Keratinocyte (primary cell): Measurements from ENCODE around the gene SYNE1.

Source experiments
- EZH2 ChIP-seq: IDR thresholded peaks from one replicate; pipeline ENCODE4 v1.6.1; 2012; ENCODE audit warnings: inconsistent platforms, mild to moderate bottlenecking, low read length, moderate library complexity
- TF ChIP-seq, protein P1 (sequence below), 3 experiments: IDR thresholded peaks in 1 of 3; conservative IDR thresholded peaks in 1 of 3; optimal IDR thresholded peaks in 1 of 3; 2 replicates in 2 of 3; 3 replicates in 1 of 3; pipeline versions ENCODE3 to v1.5.1; 2011; ENCODE audit warnings: low read length in 3 of 3, mild to moderate bottlenecking in 3 of 3, moderate library complexity in 2 of 3, control low read depth in 1 of 3, inconsistent platforms in 1 of 3; ENCODE audit not compliant: insufficient read depth in 2 of 3; ENCODE audit errors: extremely low read depth in 1 of 3

- TF ChIP-seq, protein P1, sequence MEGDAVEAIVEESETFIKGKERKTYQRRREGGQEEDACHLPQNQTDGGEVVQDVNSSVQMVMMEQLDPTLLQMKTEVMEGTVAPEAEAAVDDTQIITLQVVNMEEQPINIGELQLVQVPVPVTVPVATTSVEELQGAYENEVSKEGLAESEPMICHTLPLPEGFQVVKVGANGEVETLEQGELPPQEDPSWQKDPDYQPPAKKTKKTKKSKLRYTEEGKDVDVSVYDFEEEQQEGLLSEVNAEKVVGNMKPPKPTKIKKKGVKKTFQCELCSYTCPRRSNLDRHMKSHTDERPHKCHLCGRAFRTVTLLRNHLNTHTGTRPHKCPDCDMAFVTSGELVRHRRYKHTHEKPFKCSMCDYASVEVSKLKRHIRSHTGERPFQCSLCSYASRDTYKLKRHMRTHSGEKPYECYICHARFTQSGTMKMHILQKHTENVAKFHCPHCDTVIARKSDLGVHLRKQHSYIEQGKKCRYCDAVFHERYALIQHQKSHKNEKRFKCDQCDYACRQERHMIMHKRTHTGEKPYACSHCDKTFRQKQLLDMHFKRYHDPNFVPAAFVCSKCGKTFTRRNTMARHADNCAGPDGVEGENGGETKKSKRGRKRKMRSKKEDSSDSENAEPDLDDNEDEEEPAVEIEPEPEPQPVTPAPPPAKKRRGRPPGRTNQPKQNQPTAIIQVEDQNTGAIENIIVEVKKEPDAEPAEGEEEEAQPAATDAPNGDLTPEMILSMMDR (optimal IDR thresholded peaks at IDR 0.05 in 1 of 3, IDR thresholded peaks at IDR 0.05 in 1 of 3, conservative IDR thresholded peaks at IDR 0.05 in 1 of 3; ENCODE audit: extremely low read depth in 1 of 3, insufficient read depth in 2 of 3, low read length in 3 of 3), result no peak
- TF ChIP-seq EZH2, result no peak
Measured at GRCh38 chr6:152277826-152278329, 359.3 kb downstream of the SYNE1 start.
